AG09309 (cell line): ENCODE measurements around the gene ACOX2.

Experiments
- DNase-seq: peaks from one replicate; pipeline ENCODE4 v3.0.0-alpha.2; 2010; ENCODE audit warnings: low read depth
- H3K4me3 ChIP-seq: 2 replicates; pipeline ENCODE4 v1.5.1; 2011; ENCODE audit warnings: mild to moderate bottlenecking, low read depth, low read length, moderate library complexity; ENCODE audit not compliant: control insufficient read depth
- CTCF ChIP-seq: IDR thresholded peaks from 2 replicates; pipeline ENCODE4 v1.5.1; 2011; ENCODE audit warnings: mild to moderate bottlenecking, low read depth, low read length, inconsistent platforms; ENCODE audit not compliant: insufficient read depth, control insufficient read depth; ENCODE audit errors: missing control alignments

Gene ACOX2

GRCh38 chr3:58567251-58567515 lies 30.2 kb upstream of the ACOX2 start:
- no peak for DNase-seq
- no peak for TF ChIP-seq CTCF
- no peak overlapping the region for H3K4me3 ChIP-seq

- DNase-seq, result no peak
- no peak overlapping the region for H3K4me3 ChIP-seq
- no peak for TF ChIP-seq CTCF
Observed at GRCh38 chr3:58566398-58567250, 29.6 kb upstream of the ACOX2 start.

- no peak for DNase-seq
- no peak for TF ChIP-seq CTCF
Observed at GRCh38 chr3:58565621-58566397, 28.8 kb upstream of the ACOX2 start.

GRCh38 chr3:58564456-58565160 lies 27.6 kb upstream of the ACOX2 start:
- no peak for TF ChIP-seq CTCF
- DNase-seq, result peak; percentile 53

More at GRCh38 chr3:58565621-58566397, 28.8 kb upstream of the ACOX2 start:
- H3K4me3 ChIP-seq, result no peak overlapping the region

GRCh38 chr3:58564054-58564453 lies 27.1 kb upstream of the ACOX2 start:
- no peak overlapping the region for H3K4me3 ChIP-seq
- no peak for DNase-seq
- TF ChIP-seq CTCF, result no peak

More at GRCh38 chr3:58564456-58565160, 27.6 kb upstream of the ACOX2 start:
- H3K4me3 ChIP-seq, result no peak overlapping the region

GRCh38 chr3:58563386-58564035 lies 26.5 kb upstream of the ACOX2 start:
- no peak for TF ChIP-seq CTCF
- DNase-seq, result no peak

More at GRCh38 chr3:58563386-58564035, 26.5 kb upstream of the ACOX2 start:
- no peak overlapping the region for H3K4me3 ChIP-seq
